Sigmoid colon (tissue), 7 donors: ENCODE results near the gene LMO1. TPM values are rescaled to one million over a fixed set of nuclear protein-coding genes. Genes with fewer than 3 reads are reported as not detected.

ENCODE experiments used
- DNase-seq: peaks from one replicate; pipeline ENCODE4 v3.0.0-alpha.2; 2019
- H3K27ac ChIP-seq, 4 donors: fragments of 200-600 bp; sonication (generic); one replicate each; pipeline ENCODE4 v1.5.1; 2016 to 2019; ENCODE audit warnings: mild to moderate bottlenecking in 1 of 4
- H3K27me3 ChIP-seq, 3 donors: fragments of 200-600 bp; sonication (generic); one replicate each; pipeline ENCODE4 v1.5.1; 2019; ENCODE audit warnings: mild to moderate bottlenecking in 1 of 3
- H3K36me3 ChIP-seq, 4 donors: fragments of 200-600 bp; sonication (generic); one replicate each; pipeline ENCODE4 v1.5.1; 2016 to 2019
- H3K4me1 ChIP-seq, 4 donors: fragments of 200-600 bp; sonication (generic); one replicate each; pipeline ENCODE4 v1.5.1; 2017 to 2019
- H3K4me3 ChIP-seq, 4 donors: fragments of 200-600 bp; sonication (generic); one replicate each; pipeline ENCODE4 v1.5.1; 2017 to 2019; ENCODE audit warnings: mild to moderate bottlenecking in 2 of 4, moderate library complexity in 1 of 4
- H3K9me3 ChIP-seq, 4 donors: fragments of 200-600 bp in 3 of 4; sonication (generic) in 3 of 4; one replicate each; pipeline versions ENCODE4 v1.5.1 to v1.6.1; 2013 to 2019
- EP300 ChIP-seq, 4 donors: sonication (generic); formaldehyde crosslinking; IDR thresholded peaks; one replicate each; pipeline ENCODE4 v1.6.1; 2017; ENCODE audit warnings: antibody characterized with exemption in 4 of 4
- POLR2A ChIP-seq, 2 donors: fragments of 450-650 bp; IDR thresholded peaks; one replicate each; pipeline ENCODE4 v1.6.1; 2016; ENCODE audit warnings: antibody characterized with exemption in 2 of 2, mild to moderate bottlenecking in 2 of 2, moderate library complexity in 2 of 2
- POLR2AphosphoS5 ChIP-seq, 4 donors: sonication (generic); formaldehyde crosslinking; IDR thresholded peaks; one replicate each; pipeline ENCODE4 v1.6.1; 2017; ENCODE audit warnings: antibody characterized with exemption in 4 of 4
- WGBS, 2 donors: extraction: QIAGEN DNeasy Blood & Tissue Kit; methylation state at CpG; one replicate each; pipeline ENCODE4 v1.1.7; 2013; 5-methylcytosine and 5-hydroxymethylcytosine counted together
- intact Hi-C: fragments of 100-400 bp; cut with DNase I; formaldehyde crosslinking; loops from one replicate; pipeline ENCODE4 v1.15.1; 2023
- polyA plus RNA-seq, 3 donors: library from polyadenylated mRNA; stranded (reverse); fragments of 200-250 nt; gene quantifications; one replicate each; pipeline ENCODE4 v1.2.3, GENCODE V29; 2013
- total RNA-seq, 4 donors: library from RNA; depleted of rRNA; stranded (reverse); fragments of >200 nt; gene quantifications; one replicate each; pipeline ENCODE4 v1.1.0, GENCODE V29; 2016
- TF ChIP-seq, protein P1 (sequence below), 4 experiments: fragments of 450-650 bp in 3 of 4; fragments of 200-600 bp in 1 of 4; IDR thresholded peaks; one replicate each; pipeline ENCODE4 v1.5.1; 2016 to 2019; ENCODE audit warnings: antibody characterized with exemption in 4 of 4, mild to moderate bottlenecking in 3 of 4, moderate library complexity in 2 of 4
- donor health status: healthy with polysubstance abuse.
- donor health status: Bipolar disorder and iron deficiency.
- donor health status: healthy.

The LMO1 gene
- total and polyA plus RNA-seq, 7 donors, result 0.04 to 1.8 (median 0.66) TPM; not detected in 4

DNA sequence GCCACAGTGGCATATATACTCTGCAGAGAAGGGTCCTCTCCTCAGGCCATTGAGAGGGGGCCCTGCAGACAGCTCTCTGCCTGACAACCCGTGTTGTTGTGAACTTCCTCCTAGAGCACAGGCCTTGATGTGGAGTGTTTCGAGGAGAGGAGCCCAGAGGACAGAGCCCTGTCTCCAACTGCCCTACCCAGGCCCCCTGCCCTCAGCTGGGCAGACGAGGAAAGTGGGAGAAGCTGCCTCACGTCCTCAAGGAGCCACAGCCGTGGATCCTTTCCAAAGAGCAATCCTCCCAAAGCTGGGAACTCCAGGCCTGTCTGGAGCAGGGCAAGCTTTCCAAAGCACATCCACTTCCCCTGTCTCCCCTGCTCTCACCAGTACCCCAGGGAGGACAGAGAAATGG is 10.7 kb downstream of the LMO1 start:
- H3K36me3 ChIP-seq, result no peaks in the 10 kb centered on the region
- peak; percentile 34 for DNase-seq
- no peaks in the 10 kb centered on the region for H3K9me3 ChIP-seq
- no peak overlapping the region for H3K27ac ChIP-seq
- no peak for TF ChIP-seq EP300 (IDR thresholded peaks at IDR 0.05)
- no peak for TF ChIP-seq POLR2A (IDR thresholded peaks at IDR 0.05)
- no peak for TF ChIP-seq POLR2AphosphoS5 (IDR thresholded peaks at IDR 0.05)
- no peaks in the 10 kb centered on the region for H3K27me3 ChIP-seq
- no peaks in the 10 kb centered on the region for H3K4me1 ChIP-seq
- H3K4me3 ChIP-seq, result no peak overlapping the region
- intact Hi-C loops, result no loop called here
- WGBS, 2 donors, result 77 to 86% methylated on average over 5 of the region's 5 CpGs

DNA sequence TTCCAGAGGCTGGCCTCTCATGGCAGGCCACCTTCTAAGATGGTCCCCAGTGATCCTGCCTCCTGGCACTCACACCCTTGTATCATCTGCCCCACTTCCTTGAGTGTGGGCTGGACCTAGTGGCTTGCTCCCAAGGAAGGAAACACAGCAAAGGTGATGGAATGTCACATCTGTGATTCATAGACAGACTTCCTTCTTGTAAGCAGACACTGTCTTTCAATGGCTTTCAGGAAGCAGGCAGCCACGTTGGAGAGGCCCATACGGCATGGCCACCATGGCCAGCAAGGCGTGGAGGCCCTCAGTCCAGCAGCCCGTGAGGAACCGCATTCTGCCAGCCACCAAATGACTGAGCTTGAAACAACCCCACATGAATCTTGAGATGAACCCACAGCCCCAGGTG is 11.3 kb downstream of the LMO1 start:
- peaks cover 0 to 2% (median 0%) of the 10 kb centered on the region in 3 donors for H3K27me3 ChIP-seq
- no peak overlapping the region for H3K27ac ChIP-seq
- no peaks in the 10 kb centered on the region for H3K36me3 ChIP-seq
- no peak overlapping the region for H3K4me3 ChIP-seq
- H3K9me3 ChIP-seq, result no peaks in the 10 kb centered on the region
- whole genome bisulfite sequencing, 2 donors, result 80% methylated on average over 5 of the region's 5 CpGs
- intact Hi-C loops, result no loop called here
- H3K4me1 ChIP-seq, result no peaks in the 10 kb centered on the region
- DNase-seq, result peak; percentile 57
- TF ChIP-seq, protein P1, sequence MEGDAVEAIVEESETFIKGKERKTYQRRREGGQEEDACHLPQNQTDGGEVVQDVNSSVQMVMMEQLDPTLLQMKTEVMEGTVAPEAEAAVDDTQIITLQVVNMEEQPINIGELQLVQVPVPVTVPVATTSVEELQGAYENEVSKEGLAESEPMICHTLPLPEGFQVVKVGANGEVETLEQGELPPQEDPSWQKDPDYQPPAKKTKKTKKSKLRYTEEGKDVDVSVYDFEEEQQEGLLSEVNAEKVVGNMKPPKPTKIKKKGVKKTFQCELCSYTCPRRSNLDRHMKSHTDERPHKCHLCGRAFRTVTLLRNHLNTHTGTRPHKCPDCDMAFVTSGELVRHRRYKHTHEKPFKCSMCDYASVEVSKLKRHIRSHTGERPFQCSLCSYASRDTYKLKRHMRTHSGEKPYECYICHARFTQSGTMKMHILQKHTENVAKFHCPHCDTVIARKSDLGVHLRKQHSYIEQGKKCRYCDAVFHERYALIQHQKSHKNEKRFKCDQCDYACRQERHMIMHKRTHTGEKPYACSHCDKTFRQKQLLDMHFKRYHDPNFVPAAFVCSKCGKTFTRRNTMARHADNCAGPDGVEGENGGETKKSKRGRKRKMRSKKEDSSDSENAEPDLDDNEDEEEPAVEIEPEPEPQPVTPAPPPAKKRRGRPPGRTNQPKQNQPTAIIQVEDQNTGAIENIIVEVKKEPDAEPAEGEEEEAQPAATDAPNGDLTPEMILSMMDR (IDR thresholded peaks at IDR 0.05), result no peak
- TF ChIP-seq POLR2A (IDR thresholded peaks at IDR 0.05) (no peak), POLR2AphosphoS5 (IDR thresholded peaks at IDR 0.05) (no peak), EP300 (IDR thresholded peaks at IDR 0.05) (no peak)

DNA sequence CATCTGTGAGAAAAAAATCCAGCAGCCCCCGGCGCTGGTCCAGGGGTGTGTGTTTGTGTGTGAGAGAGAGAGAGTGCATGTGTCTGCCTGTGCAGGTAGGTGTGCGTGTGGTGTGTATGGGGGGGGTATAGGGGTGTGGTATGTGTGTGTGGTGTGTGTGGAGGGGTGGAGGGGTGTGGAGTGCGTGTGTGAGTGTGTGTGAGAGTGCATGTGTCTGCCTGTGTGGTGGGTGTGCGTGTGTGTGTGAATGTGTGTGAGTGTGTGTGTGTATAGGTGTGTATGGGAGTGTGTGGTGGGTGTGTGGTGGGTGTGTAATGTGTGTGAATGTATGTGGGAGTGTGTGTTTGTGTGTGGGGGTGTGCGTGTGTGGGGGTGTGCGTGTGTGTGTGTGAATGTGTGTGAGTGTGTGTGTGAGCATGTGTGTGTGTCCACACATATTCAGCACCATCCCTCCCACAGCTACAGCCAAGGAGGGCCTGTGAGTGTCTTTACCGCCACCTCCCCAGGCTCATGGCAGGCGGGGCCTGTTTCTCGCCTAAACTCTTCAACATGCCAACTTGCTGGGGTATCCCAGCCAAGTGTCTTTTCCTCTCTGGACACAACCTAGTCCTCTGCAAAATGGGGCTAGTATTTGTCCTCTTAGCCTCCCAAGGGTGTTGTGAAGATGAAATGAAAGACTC is 11.9 kb downstream of the LMO1 start:
- intact Hi-C loops, result no loop called here
- whole genome bisulfite sequencing, 2 donors, result 89 to 93% methylated on average over 10 of the region's 10 CpGs
- DNase-seq, result peak; percentile 39

DNA sequence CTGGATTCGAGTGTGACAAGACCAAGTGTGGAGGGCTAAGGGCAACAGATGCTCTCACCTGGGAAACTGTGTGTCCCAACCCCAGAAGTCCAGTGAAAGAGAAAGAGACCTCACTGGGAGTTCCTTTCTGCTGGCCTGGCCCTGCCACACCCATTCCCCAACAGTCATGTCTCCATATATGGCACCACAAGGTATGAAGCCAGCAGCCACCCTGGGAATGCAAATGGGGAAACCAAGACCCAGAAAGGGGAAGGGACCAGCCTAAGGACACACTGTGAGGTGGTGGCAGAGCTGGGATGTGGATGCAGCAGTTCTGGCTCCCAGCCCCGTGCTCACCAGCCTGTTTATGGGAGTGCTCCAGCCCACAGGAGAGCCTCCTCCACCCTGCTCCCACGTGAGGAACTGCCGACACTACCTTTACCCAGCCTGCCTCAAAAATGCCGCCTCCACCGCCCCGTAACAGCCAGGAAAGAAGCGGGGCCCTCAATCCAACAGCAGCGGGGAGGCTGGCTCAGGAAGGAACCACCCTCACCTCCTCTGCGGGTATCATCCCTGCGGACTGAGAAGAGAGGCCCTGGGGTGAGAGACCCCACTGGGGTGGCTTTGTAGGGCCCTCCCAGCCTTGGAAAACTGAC is 12.6 kb downstream of the LMO1 start:
- DNase-seq, result peak; percentile 40
- no peaks in the 10 kb centered on the region for H3K4me1 ChIP-seq
- intact Hi-C loops, result no loop called here
- H3K27ac ChIP-seq, result no peak overlapping the region
- H3K27me3 ChIP-seq, result peaks cover 0 to 6% (median 0%) of the 10 kb centered on the region in 3 donors
- no peaks in the 10 kb centered on the region for H3K36me3 ChIP-seq
- no peak overlapping the region for H3K4me3 ChIP-seq
- TF ChIP-seq EP300 (IDR thresholded peaks at IDR 0.05) (no peak), POLR2A (IDR thresholded peaks at IDR 0.05) (no peak), POLR2AphosphoS5 (IDR thresholded peaks at IDR 0.05) (no peak)
- TF ChIP-seq, protein P1 (IDR thresholded peaks at IDR 0.05), result no peak
- no peaks in the 10 kb centered on the region for H3K9me3 ChIP-seq
- WGBS, 2 donors, result 87% methylated on average over 11 of the region's 11 CpGs

More for the DNA sequence above, 11.9 kb downstream of the LMO1 start:
- no peaks in the 10 kb centered on the region for H3K36me3 ChIP-seq
- TF ChIP-seq POLR2AphosphoS5 (IDR thresholded peaks at IDR 0.05), result no peak
- TF ChIP-seq, protein P1 (IDR thresholded peaks at IDR 0.05), result no peak
- TF ChIP-seq POLR2A (IDR thresholded peaks at IDR 0.05), result no peak
- TF ChIP-seq EP300 (IDR thresholded peaks at IDR 0.05), result no peak
- no peaks in the 10 kb centered on the region for H3K4me1 ChIP-seq
- no peak overlapping the region for H3K27ac ChIP-seq
- H3K9me3 ChIP-seq, result no peaks in the 10 kb centered on the region
- no peak overlapping the region for H3K4me3 ChIP-seq
- H3K27me3 ChIP-seq, result peaks cover 0 to 6% (median 0%) of the 10 kb centered on the region in 3 donors

DNA sequence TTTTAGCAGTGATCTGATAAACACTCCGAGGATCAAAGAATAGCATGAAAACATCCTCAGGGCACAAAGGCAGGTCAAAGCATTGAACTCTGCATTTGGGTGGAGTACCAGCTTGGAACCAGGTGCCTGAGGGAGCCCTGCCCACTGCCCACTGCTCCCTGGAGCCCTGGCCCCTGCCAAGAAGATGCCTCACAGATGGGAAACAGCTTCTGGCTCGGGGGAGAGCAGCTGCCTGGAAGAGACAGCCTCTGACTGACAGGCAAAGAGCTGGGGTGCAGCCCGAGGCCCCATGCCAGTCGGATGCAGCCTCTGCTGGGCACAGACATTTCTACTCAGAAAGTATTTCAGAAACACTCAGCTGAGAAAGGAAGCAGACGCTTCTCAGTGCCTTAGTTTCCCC is 13.2 kb downstream of the LMO1 start:
- DNase-seq, result peak; percentile 63
- Histone ChIP-seq H3K36me3 (no peaks in the 10 kb centered on the region), H3K27me3 (peaks cover 0 to 6% (median 0%) of the 10 kb centered on the region in 3 donors), H3K9me3 (no peaks in the 10 kb centered on the region), H3K27ac (no peak overlapping the region), H3K4me1 (no peaks in the 10 kb centered on the region), H3K4me3 (no peak overlapping the region)
- WGBS, 2 donors, result 63 to 69% methylated on average over 5 of the region's 5 CpGs
- no peak for TF ChIP-seq POLR2AphosphoS5 (IDR thresholded peaks at IDR 0.05)
- TF ChIP-seq, protein P1 (IDR thresholded peaks at IDR 0.05), result no peak
- no peak for TF ChIP-seq EP300 (IDR thresholded peaks at IDR 0.05)
- intact Hi-C loops, result no loop called here
